Measurements from ENCODE around the gene PTPRG. TPM values are rescaled to one million over a fixed set of nuclear protein-coding genes. Genes with fewer than 3 reads are reported as not detected.

The PTPRG gene
- total RNA-seq, 6 experiments from 2014 or later: 11.7 to 27.8 (median 14.7) TPM

- Histone ChIP-seq H3K9me3 (no peaks in the 10 kb centered on the region), H3K4me3 (no peak overlapping the region), H3K27ac (no peak overlapping the region), H3K4me1 (peaks cover 0 to 19% (median 7%) of the 10 kb centered on the region in 4 donors), H3K36me3 (no peaks in the 10 kb centered on the region), H3K27me3 (no peaks in the 10 kb centered on the region)
- DNase-seq (no peak), ATAC-seq (no peak)
- intact Hi-C loops (cut with DNase I): no loop called here
- 79% methylated on average over 4 of the region's 4 CpGs for WGBS (ENCODE audit: insufficient coverage, low coverage, low lambda C conversion rate, missing lambda C conversion rate)
- TF ChIP-seq POLR2A (IDR thresholded peaks at IDR 0.05): no peak
- TF ChIP-seq CTCF (IDR thresholded peaks at IDR 0.05): no peak
Measured at GRCh38 chr3:61980041-61980440, 418.7 kb downstream of the PTPRG start.

- H3K4me1 ChIP-seq: peaks cover 0 to 19% (median 7%) of the 10 kb centered on the region in 4 donors
- ATAC-seq (peak in 1 of 4 donors; percentile 19), DNase-seq (no peak)
- intact Hi-C loops (cut with DNase I): no loop called here
- no peaks in the 10 kb centered on the region for H3K36me3 ChIP-seq
- 95% methylated on average over 3 of the region's 7 CpGs for WGBS (ENCODE audit: insufficient coverage, low coverage, low lambda C conversion rate, missing lambda C conversion rate)
- no peak overlapping the region for H3K4me3 ChIP-seq
- no peaks in the 10 kb centered on the region for H3K27me3 ChIP-seq
- no peak overlapping the region for H3K27ac ChIP-seq
- no peaks in the 10 kb centered on the region for H3K9me3 ChIP-seq
- TF ChIP-seq CTCF (IDR thresholded peaks at IDR 0.05) (no peak), POLR2A (IDR thresholded peaks at IDR 0.05) (no peak)
Measured at GRCh38 chr3:61981060-61981459, 419.7 kb downstream of the PTPRG start.

GRCh38 chr3:61983479-61983878, 422.1 kb downstream of the PTPRG start:
- Histone ChIP-seq H3K27me3 (no peaks in the 10 kb centered on the region), H3K4me3 (no peak overlapping the region), H3K27ac (no peak overlapping the region), H3K9me3 (no peaks in the 10 kb centered on the region), H3K36me3 (no peaks in the 10 kb centered on the region), H3K4me1 (peaks cover 0 to 17% (median 7%) of the 10 kb centered on the region in 4 donors)
- DNase-seq: no peak
- TF ChIP-seq CTCF (IDR thresholded peaks at IDR 0.05) (no peak), POLR2A (IDR thresholded peaks at IDR 0.05) (no peak)
- no peak for ATAC-seq
- intact Hi-C loops (cut with DNase I): no loop called here

GRCh38 chr3:61985020-61985419, 423.6 kb downstream of the PTPRG start:
- H3K4me3 ChIP-seq: no peak overlapping the region
- no peaks in the 10 kb centered on the region for H3K9me3 ChIP-seq
- no peaks in the 10 kb centered on the region for H3K36me3 ChIP-seq
- WGBS (ENCODE audit: insufficient coverage, low coverage, low lambda C conversion rate, missing lambda C conversion rate): 80% methylated on average over 1 of the region's 3 CpGs
- DNase-seq (no peak), ATAC-seq (no peak)
- no peak overlapping the region for H3K27ac ChIP-seq
- intact Hi-C loops (cut with DNase I): no loop called here
- peaks cover 0 to 2% (median 0%) of the 10 kb centered on the region in 4 donors for H3K4me1 ChIP-seq
- H3K27me3 ChIP-seq: no peaks in the 10 kb centered on the region
- TF ChIP-seq CTCF (IDR thresholded peaks at IDR 0.05): no peak
- TF ChIP-seq POLR2A (IDR thresholded peaks at IDR 0.05): no peak

GRCh38 chr3:61986473-61986872, 425.1 kb downstream of the PTPRG start:
- no peaks in the 10 kb centered on the region for H3K27me3 ChIP-seq
- ATAC-seq (no peak), DNase-seq (no peak)
- no peak overlapping the region for H3K27ac ChIP-seq
- intact Hi-C loops (cut with DNase I): no loop called here
- no peaks in the 10 kb centered on the region for H3K36me3 ChIP-seq
- H3K4me1 ChIP-seq: no peaks in the 10 kb centered on the region
- no peaks in the 10 kb centered on the region for H3K9me3 ChIP-seq
- no peak overlapping the region for H3K4me3 ChIP-seq
- no CpG with 5 or more reads among the region's 3 CpGs for WGBS (ENCODE audit: insufficient coverage, low coverage, low lambda C conversion rate, missing lambda C conversion rate)
- TF ChIP-seq POLR2A (IDR thresholded peaks at IDR 0.05): no peak
- TF ChIP-seq CTCF (IDR thresholded peaks at IDR 0.05): no peak

Data from right lobe of liver (tissue), 6 donors.